Stomach (tissue), 4 donors: ENCODE data around the gene KDM2A.

Experiments used
- CTCF ChIP-seq, 7 experiments: fragments of 450-650 bp in 4 of 7; fragments of 200-600 bp in 3 of 7; sonication (generic) in 3 of 7; IDR thresholded peaks; one replicate each; pipeline ENCODE4 v1.5.1; 2016 to 2019; ENCODE audit warnings: antibody characterized with exemption in 7 of 7, control low read depth in 2 of 7, mild to moderate bottlenecking in 1 of 7
- POLR2A ChIP-seq, 4 donors: fragments of 450-650 bp; IDR thresholded peaks; one replicate each; pipeline ENCODE4 v1.6.1; 2016; ENCODE audit warnings: antibody characterized with exemption in 4 of 4, control low read depth in 2 of 4, mild to moderate bottlenecking in 1 of 4, moderate library complexity in 1 of 4
- POLR2AphosphoS5 ChIP-seq, 3 donors: sonication (generic); formaldehyde crosslinking; IDR thresholded peaks; one replicate each; pipeline ENCODE4 v1.6.1; 2016; ENCODE audit warnings: antibody characterized with exemption in 3 of 3

GRCh38 chr11:67261946-67262681 is 143.1 kb downstream of the KDM2A start:
- TF ChIP-seq CTCF (IDR thresholded peaks at IDR 0.05) = no peak
- TF ChIP-seq POLR2AphosphoS5 (IDR thresholded peaks at IDR 0.05) = no peak
- no peak for TF ChIP-seq POLR2A (IDR thresholded peaks at IDR 0.05)
